Chondrocyte (in vitro differentiated cells): Measurements from ENCODE around the gene ZBTB7A. TPM values are rescaled to one million over a fixed set of nuclear protein-coding genes. Genes with fewer than 3 reads are reported as not detected.

ENCODE experiments used
- DNase-seq: peaks from one replicate; pipeline ENCODE4 v3.0.0; 2021; ENCODE audit warnings: mixed read lengths, low spot score
- H3K27ac Mint-ChIP-seq: one replicate; pipeline ENCODE4 v1.8.0; 2021; ENCODE audit warnings: mild to moderate bottlenecking, moderate library complexity, mixed read lengths; ENCODE audit not compliant: unreplicated experiment
- H3K27me3 Mint-ChIP-seq: 2 replicates; pipeline ENCODE4 v1.8.0; 2021; ENCODE audit warnings: low read depth, mixed read lengths
- H3K36me3 Mint-ChIP-seq: 2 replicates; pipeline ENCODE4 v1.8.0; 2021; ENCODE audit warnings: low read depth, mixed read lengths
- H3K4me1 Mint-ChIP-seq: 2 replicates; pipeline ENCODE4 v1.8.0; 2021; ENCODE audit warnings: low read depth, mild to moderate bottlenecking, mixed read lengths
- H3K4me3 Mint-ChIP-seq: one replicate; pipeline ENCODE4 v1.8.0; 2021; ENCODE audit warnings: mild to moderate bottlenecking, moderate library complexity, mixed read lengths; ENCODE audit not compliant: unreplicated experiment
- H3K9me3 Mint-ChIP-seq: 2 replicates; pipeline ENCODE4 v1.8.0; 2021; ENCODE audit warnings: low read depth, mixed read lengths
- total RNA-seq: library from RNA; stranded (reverse); gene quantifications from 3 replicates; pipeline ENCODE4 v1.2.1, GENCODE V29; 2021
- TF ChIP-seq, protein P1 (sequence below): fragments of 200-600 bp; sonication (generic); IDR thresholded peaks from 2 replicates; pipeline ENCODE4 v1.5.0; 2021; ENCODE audit warnings: antibody characterized with exemption, mild to moderate bottlenecking, moderate library complexity

ZBTB7A gene
- total RNA-seq, 1 donor from 2014 or later, result 29.5 TPM

GRCh38 chr19:4062419-4063368, 4.0 kb downstream of the ZBTB7A start:
- Mint-ChIP-seq H3K27ac (peak overlapping the region; percentile 41), H3K36me3 (no peaks in the 10 kb centered on the region), H3K4me1 (peaks cover 34% of the 10 kb centered on the region), H3K4me3 (no peak overlapping the region), H3K9me3 (no peaks in the 10 kb centered on the region), H3K27me3 (no peaks in the 10 kb centered on the region)
- no peak for DNase-seq
- TF ChIP-seq, protein P1, sequence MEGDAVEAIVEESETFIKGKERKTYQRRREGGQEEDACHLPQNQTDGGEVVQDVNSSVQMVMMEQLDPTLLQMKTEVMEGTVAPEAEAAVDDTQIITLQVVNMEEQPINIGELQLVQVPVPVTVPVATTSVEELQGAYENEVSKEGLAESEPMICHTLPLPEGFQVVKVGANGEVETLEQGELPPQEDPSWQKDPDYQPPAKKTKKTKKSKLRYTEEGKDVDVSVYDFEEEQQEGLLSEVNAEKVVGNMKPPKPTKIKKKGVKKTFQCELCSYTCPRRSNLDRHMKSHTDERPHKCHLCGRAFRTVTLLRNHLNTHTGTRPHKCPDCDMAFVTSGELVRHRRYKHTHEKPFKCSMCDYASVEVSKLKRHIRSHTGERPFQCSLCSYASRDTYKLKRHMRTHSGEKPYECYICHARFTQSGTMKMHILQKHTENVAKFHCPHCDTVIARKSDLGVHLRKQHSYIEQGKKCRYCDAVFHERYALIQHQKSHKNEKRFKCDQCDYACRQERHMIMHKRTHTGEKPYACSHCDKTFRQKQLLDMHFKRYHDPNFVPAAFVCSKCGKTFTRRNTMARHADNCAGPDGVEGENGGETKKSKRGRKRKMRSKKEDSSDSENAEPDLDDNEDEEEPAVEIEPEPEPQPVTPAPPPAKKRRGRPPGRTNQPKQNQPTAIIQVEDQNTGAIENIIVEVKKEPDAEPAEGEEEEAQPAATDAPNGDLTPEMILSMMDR, result no peak

GRCh38 chr19:4061683-4062418, 4.8 kb downstream of the ZBTB7A start:
- Mint-ChIP-seq H3K4me3 (no peak overlapping the region), H3K36me3 (peaks cover 2% of the 10 kb centered on the region)

GRCh38 chr19:4061178-4061682, 5.5 kb downstream of the ZBTB7A start:
- H3K4me1 Mint-ChIP-seq, result peaks cover 38% of the 10 kb centered on the region
- TF ChIP-seq, protein P1, result no peak
- no peak overlapping the region for H3K27ac Mint-ChIP-seq
- peaks cover 2% of the 10 kb centered on the region for H3K36me3 Mint-ChIP-seq
- H3K27me3 Mint-ChIP-seq, result no peaks in the 10 kb centered on the region
- H3K4me3 Mint-ChIP-seq, result no peak overlapping the region
- no peaks in the 10 kb centered on the region for H3K9me3 Mint-ChIP-seq
- no peak for DNase-seq

More at GRCh38 chr19:4061683-4062418, 4.8 kb downstream of the ZBTB7A start:
- no peak for DNase-seq
- no peaks in the 10 kb centered on the region for H3K27me3 Mint-ChIP-seq
- no peak overlapping the region for H3K27ac Mint-ChIP-seq
- TF ChIP-seq, protein P1, result no peak
- H3K4me1 Mint-ChIP-seq, result peaks cover 38% of the 10 kb centered on the region
- no peaks in the 10 kb centered on the region for H3K9me3 Mint-ChIP-seq

DNA sequence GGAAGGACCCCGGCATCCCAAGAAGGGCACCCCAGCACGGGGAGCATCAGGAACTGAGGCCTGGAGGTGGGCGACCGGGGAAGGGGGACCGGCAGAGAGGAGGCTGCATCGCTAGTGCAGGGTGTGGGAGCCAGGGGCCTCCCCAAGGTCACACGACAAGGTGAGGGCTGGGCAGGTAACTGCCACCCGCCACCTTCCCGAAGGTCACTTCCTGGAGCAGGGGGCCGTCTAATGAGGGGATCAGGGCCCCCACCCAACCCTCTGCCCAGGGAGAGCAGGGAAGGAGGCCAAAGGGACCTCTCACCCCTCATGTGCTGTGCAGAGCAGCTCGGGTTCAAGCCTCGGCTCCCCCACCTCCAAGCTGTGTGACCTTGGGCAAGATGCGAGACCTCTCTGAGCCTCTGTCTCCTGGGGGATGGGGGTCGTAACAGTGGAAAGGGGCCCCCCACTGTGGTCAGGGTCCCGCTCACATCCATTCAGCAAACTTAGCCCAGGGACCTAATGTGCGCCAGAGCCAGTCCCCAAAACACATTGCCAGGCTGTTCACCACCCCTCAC, 6.0 kb downstream of the ZBTB7A start:
- no peak overlapping the region for H3K27ac Mint-ChIP-seq
- H3K9me3 Mint-ChIP-seq, result no peaks in the 10 kb centered on the region
- DNase-seq, result no peak
- peaks cover 38% of the 10 kb centered on the region for H3K4me1 Mint-ChIP-seq
- H3K4me3 Mint-ChIP-seq, result no peak overlapping the region
- no peaks in the 10 kb centered on the region for H3K27me3 Mint-ChIP-seq
- peaks cover 2% of the 10 kb centered on the region for H3K36me3 Mint-ChIP-seq
- TF ChIP-seq, protein P1, result no peak
